Osteoblast (primary cell): ENCODE data around the gene TAOK2. TPM values are rescaled to one million over a fixed set of nuclear protein-coding genes. Genes with fewer than 3 reads are reported as not detected.
"Not testable (repeated sequence)": the region's sequence is repeated elsewhere in the genome, so short reads cannot be mapped to it uniquely, and the experiment has no call there.

ENCODE experiments used
- DNase-seq: peaks from one replicate; pipeline ENCODE4 v3.0.0; 2011; ENCODE audit warnings: low spot score, mixed read lengths; ENCODE audit not compliant: insufficient read length; ENCODE audit errors: missing footprints
- H2AFZ ChIP-seq: 2 replicates; pipeline ENCODE4 v1.6.0; 2011; ENCODE audit warnings: mild to moderate bottlenecking, low read length
- H3K27ac ChIP-seq: 2 replicates; pipeline ENCODE4 v1.5.1; 2011; ENCODE audit warnings: mild to moderate bottlenecking, low read depth, low read length, moderate library complexity
- H3K27me3 ChIP-seq: 2 replicates; pipeline ENCODE4 v1.6.0; 2012; ENCODE audit warnings: mild to moderate bottlenecking, control low read depth, inconsistent platforms, low read length, moderate library complexity; ENCODE audit not compliant: insufficient read depth
- H3K36me3 ChIP-seq: 2 replicates; pipeline ENCODE4 v1.5.1; 2011; ENCODE audit warnings: mild to moderate bottlenecking, low read length, control low read depth, moderate library complexity; ENCODE audit not compliant: insufficient read depth
- H3K4me1 ChIP-seq: 2 replicates; pipeline ENCODE4 v1.5.1; 2011; ENCODE audit warnings: mild to moderate bottlenecking, low read length, control low read depth, moderate library complexity; ENCODE audit not compliant: insufficient read depth
- H3K4me2 ChIP-seq: 2 replicates; pipeline ENCODE4 v1.6.0; 2011; ENCODE audit warnings: mild to moderate bottlenecking, low read length; ENCODE audit not compliant: insufficient read depth
- H3K4me3 ChIP-seq: fragments of 200-600 bp; sonication (generic); 3 replicates; pipeline ENCODE4 v1.5.1; 2012; ENCODE audit warnings: mild to moderate bottlenecking, low read length, inconsistent platforms; ENCODE audit not compliant: insufficient read depth
- H3K79me2 ChIP-seq: 2 replicates; pipeline ENCODE4 v1.6.0; 2012; ENCODE audit warnings: mild to moderate bottlenecking, low read length, control low read depth, inconsistent platforms; ENCODE audit not compliant: insufficient read depth
- H3K9me3 ChIP-seq: 2 replicates; pipeline ENCODE4 v1.5.1; 2011; ENCODE audit warnings: low read depth, low read length, control low read depth
- H4K20me1 ChIP-seq: 2 replicates; pipeline ENCODE4 v1.6.0; 2012; ENCODE audit warnings: mild to moderate bottlenecking, low read length, control low read depth; ENCODE audit not compliant: insufficient read depth
- total RNA-seq: library from RNA; depleted of rRNA; stranded (reverse); fragments of >200 nt; gene quantifications from 2 replicates; pipeline ENCODE4 v1.2.3, GENCODE V29; 2012
- TF ChIP-seq, protein P1 (sequence below): IDR thresholded peaks from 2 replicates; pipeline ENCODE4 v1.5.1; 2011; ENCODE audit warnings: mild to moderate bottlenecking, low read depth, low read length, moderate library complexity; ENCODE audit errors: extremely low read depth

TAOK2 gene
- total RNA-seq, 1 donor = 39.1 TPM

DNA sequence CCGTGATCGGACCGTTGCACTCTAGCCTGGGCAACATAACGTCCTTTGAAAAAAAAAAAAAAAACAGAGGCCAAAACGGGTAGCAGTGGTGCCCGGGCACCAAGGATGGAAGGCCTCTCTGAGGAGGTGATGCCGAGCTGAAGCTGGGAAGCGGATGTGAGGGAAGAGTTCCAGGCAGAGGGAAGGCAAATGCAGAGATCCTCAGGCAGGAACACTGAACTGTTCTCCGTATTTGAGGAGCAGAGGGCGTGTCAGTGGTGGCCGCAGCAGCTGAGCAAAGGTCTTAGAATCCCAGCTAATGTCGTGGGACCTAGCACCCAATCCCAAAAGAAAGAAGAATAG is 47.0 kb upstream of the TAOK2 start:
- DNase-seq = peak; percentile 77
- Histone ChIP-seq H3K79me2 (peaks cover 37% of the 10 kb centered on the region), H3K27ac (peak overlapping the region; percentile 84)

DNA sequence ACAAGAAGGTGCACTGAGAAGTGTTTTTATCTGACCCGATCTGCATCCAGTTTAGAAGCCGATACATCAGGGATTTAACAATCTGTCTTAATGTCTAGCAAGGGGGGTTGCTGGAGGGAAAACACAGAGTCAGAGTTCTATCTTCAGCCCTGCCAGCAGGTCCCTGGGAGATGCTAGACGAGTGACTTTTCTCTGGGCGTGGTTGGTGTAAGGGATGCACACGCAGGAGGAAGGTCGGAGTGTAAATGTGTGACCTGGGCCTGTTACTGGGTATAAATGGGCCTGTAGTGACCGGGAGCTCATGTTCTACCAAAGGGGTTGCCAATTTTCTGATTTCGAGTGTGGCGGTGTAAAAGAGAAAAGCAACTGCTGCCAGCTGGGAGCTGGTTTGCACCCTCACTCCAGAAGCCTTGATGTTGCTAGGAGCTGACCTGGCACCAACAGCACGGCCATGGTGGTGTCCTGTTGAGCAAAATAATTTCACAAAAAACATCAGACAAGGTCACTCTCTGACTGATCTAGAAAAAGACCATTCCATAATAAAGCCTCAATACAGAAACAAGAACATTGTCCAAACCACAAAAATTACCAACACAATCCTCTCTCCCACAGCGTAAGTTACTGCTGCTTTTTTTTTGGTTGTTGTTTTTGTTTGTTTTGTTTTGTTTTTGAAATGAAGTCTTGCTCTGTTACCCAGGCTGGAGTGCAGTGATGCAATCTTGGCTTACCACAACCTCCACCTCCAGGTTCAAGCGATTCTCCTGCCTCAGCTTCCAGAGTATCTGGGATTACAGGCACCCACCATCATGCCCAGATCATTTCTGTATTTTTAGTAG is 46.4 kb upstream of the TAOK2 start:
- no peaks in the 10 kb centered on the region for H3K9me3 ChIP-seq
- TF ChIP-seq, protein P1, sequence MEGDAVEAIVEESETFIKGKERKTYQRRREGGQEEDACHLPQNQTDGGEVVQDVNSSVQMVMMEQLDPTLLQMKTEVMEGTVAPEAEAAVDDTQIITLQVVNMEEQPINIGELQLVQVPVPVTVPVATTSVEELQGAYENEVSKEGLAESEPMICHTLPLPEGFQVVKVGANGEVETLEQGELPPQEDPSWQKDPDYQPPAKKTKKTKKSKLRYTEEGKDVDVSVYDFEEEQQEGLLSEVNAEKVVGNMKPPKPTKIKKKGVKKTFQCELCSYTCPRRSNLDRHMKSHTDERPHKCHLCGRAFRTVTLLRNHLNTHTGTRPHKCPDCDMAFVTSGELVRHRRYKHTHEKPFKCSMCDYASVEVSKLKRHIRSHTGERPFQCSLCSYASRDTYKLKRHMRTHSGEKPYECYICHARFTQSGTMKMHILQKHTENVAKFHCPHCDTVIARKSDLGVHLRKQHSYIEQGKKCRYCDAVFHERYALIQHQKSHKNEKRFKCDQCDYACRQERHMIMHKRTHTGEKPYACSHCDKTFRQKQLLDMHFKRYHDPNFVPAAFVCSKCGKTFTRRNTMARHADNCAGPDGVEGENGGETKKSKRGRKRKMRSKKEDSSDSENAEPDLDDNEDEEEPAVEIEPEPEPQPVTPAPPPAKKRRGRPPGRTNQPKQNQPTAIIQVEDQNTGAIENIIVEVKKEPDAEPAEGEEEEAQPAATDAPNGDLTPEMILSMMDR = no peak
- H3K4me2 ChIP-seq = peak overlapping the region; percentile 100
- peaks cover 17% of the 10 kb centered on the region for H3K4me1 ChIP-seq
- peaks cover 33% of the 10 kb centered on the region for H3K79me2 ChIP-seq
- H3K36me3 ChIP-seq = peaks cover 7% of the 10 kb centered on the region
- H2AFZ ChIP-seq = peak overlapping the region; percentile 99
- H3K27me3 ChIP-seq = no peaks in the 10 kb centered on the region
- H3K4me3 ChIP-seq = peak overlapping the region; percentile 95
- DNase-seq = peak; percentile 72
- H3K27ac ChIP-seq = no peak overlapping the region
- H4K20me1 ChIP-seq = peaks cover 12% of the 10 kb centered on the region

More for the DNA sequence above, 47.0 kb upstream of the TAOK2 start:
- Histone ChIP-seq H3K27me3 (no peaks in the 10 kb centered on the region), H2AFZ (peak overlapping the region; percentile 99), H3K9me3 (no peaks in the 10 kb centered on the region), H4K20me1 (peaks cover 13% of the 10 kb centered on the region), H3K4me2 (peak overlapping the region; percentile 100), H3K36me3 (peaks cover 9% of the 10 kb centered on the region), H3K4me1 (peaks cover 17% of the 10 kb centered on the region), H3K4me3 (peak overlapping the region; percentile 95)
- TF ChIP-seq, protein P1 = no peak

DNA sequence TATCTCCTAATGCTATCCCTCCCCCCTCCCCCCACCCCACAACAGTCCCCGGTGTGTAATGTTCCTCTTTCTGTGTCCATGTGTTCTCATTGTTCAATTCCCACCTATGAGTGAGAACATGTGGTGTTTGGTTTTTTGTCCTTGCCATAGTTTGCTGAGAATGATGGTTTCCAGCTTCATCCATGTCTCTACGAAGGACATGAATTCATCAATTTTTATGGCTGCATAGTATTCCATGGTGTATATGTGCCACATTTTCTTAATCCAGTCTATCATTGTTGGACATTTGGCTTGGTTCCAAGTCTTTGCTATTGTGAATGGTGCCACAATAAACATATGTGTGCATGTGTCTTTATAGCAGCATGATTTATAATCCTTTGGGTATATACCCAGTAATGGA is 41.9 kb upstream of the TAOK2 start:
- H3K9me3 ChIP-seq = not testable (repeated sequence)

DNA sequence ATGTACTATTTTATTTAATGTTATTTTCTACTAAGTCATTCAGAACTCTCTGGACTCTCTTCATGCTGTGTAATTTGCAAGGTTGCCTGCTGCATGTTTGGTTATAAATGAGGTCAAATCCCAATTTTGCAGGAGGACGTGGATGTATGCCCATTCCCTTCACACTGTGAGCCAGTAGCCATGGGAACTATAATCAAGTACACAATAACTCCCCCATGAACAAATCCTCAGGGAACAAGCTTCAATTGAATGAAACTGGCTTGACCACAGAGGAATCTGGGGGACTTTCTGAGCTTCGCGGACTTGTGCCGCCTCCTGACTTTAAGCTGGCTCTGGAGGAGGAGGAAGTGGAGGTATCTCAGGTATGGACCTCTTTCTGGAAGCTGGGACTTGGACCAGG is 33.0 kb upstream of the TAOK2 start:
- H3K9me3 ChIP-seq = peaks cover 2% of the 10 kb centered on the region
- no peak overlapping the region for H3K4me2 ChIP-seq
- H4K20me1 ChIP-seq = no peaks in the 10 kb centered on the region
- H3K4me3 ChIP-seq = no peak overlapping the region
- no peak overlapping the region for H3K27ac ChIP-seq
- no peaks in the 10 kb centered on the region for H3K36me3 ChIP-seq
- no peak for DNase-seq
- no peaks in the 10 kb centered on the region for H3K27me3 ChIP-seq
- H3K4me1 ChIP-seq = peaks cover 13% of the 10 kb centered on the region
- TF ChIP-seq, protein P1 = no peak
- H3K79me2 ChIP-seq = no peaks in the 10 kb centered on the region
- H2AFZ ChIP-seq = no peak overlapping the region

More for the DNA sequence above, 41.9 kb upstream of the TAOK2 start:
- not testable (repeated sequence) for H2AFZ ChIP-seq, H3K27me3 ChIP-seq, H3K27ac ChIP-seq, H3K36me3 ChIP-seq, H3K79me2 ChIP-seq, H3K4me2 ChIP-seq, H3K4me1 ChIP-seq, DNase-seq, H3K4me3 ChIP-seq, H4K20me1 ChIP-seq
